HG02840 (cell line): ENCODE measurements around the gene CS.
A peak's percentile ranks its signal among the peaks of the same experiment; 100 is the strongest.
"Not testable (repeated sequence)": the region's sequence is repeated elsewhere in the genome, so short reads cannot be mapped to it uniquely, and the experiment has no call there.

Experiments
- ATAC-seq: cut with Tn5 transposase; IDR thresholded peaks from one replicate; pipeline ENCODE4 v1.9.1; 2021; ENCODE audit warnings: mild to moderate bottlenecking, moderate library complexity, moderate number of reproducible peaks; ENCODE audit not compliant: unreplicated experiment, low FRiP score

CS gene

GRCh38 chr12:56282579-56282978 lies 17.6 kb downstream of the CS start:
- ATAC-seq = no peak

- no peak for ATAC-seq
Observed at GRCh38 chr12:56282030-56282429, 18.1 kb downstream of the CS start.

GRCh38 chr12:56280849-56281248 lies 19.3 kb downstream of the CS start:
- no peak for ATAC-seq

DNA sequence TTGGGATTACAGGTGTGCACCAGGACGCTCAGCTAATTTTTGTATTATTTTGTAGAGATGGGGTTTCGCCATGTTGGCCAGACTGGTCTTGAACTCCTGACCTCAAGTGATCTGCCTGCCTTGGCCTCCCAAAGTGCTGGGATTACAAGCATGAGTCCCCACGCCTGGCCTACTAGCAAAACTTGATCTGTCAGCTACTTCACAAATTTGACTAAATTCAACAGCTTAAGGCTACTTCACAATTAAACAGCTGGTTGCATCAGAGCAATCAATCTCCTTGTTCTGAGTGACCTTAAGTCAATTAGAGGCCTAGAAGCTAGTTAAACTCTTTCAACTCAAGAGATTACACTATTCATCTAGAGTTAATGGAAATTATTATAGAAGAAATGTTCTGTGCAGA lies 21.2 kb downstream of the CS start:
- no peak for ATAC-seq

DNA sequence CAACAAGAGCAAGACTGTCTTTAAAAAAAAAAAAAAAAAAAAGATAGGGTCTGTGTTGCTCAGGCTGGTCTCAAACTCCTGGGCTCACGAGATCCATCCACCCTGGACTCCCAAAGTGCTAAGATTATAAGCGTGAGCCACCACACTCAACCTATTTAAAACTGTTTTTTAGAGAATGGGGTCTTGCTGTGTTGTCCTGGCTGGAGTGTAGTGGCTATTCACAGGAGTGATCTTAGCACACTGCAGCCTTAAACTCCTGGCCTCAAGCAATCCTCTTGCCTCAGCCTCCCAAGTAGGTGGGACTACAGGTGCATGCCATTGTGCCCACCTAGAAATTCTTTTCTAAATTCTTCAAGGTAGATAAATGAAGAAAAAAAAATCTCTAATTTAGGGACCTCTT lies 25.8 kb downstream of the CS start:
- no peak for ATAC-seq

DNA sequence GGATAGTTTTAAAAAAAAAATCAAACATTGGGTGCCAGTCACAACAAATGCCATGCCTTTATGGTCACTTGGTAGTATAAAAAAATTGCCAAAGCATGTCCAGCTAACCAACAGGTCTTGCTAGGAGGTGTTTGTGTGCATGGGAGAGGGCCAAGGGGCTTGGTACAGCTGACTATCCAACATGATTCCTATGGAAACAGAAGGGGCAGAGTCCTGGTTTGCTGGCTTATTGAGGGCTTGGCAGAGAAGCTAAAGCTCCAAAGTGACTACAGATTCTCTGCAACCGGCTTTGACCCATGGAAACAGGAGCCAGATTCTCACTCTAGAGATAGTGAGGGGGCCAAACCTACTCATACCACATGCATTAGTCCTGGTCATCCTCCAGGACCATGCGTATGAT lies 27.7 kb downstream of the CS start:
- not testable (repeated sequence) for ATAC-seq

- ATAC-seq = no peak
Observed at GRCh38 chr12:56271031-56271430, 29.1 kb downstream of the CS start.

GRCh38 chr12:56267443-56268071 lies 32.6 kb downstream of the CS start:
- ATAC-seq = no peak

DNA sequence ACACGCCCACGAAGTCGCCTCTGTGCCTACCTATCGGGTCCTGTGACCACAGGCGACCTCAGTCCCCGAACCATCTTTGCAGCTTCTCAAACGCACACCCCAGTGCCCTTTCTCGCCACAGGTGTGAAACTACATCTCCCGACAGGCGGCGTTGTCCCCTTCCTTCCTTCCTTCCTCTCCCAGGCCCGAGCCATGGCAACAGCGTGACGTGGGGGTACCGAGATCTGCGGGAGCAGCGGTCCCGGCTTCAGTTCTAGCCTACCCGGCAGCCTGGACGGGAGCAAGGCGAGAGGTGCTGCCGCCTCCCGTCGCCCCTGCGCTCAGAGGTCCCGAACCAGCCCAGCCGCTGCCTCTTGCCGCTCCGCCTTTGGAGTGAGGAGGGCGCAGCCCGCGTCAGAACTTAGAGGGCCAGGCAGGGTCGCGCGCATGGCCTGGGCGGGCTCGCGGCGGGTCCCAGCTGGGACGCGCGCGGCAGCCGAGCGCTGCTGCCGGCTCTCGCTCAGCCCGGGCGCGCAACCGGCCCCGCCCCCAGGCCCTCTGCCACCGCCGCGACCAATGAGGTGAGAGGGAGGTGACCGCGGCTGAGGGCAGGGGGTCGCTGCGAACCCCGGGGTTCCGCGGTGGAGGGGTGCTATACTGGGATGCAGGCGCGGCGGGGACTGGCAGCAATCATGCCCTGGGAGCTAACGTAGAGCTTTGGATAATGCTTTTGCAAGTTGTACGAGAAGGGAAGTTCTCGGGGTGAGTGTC lies 33.3 kb downstream of the CS start, which contains the start of gene COQ10A:
TSS of gene COQ10A (plus strand) at position 250 of the 750 bp plus-strand sequence. CDS start at position 427, 177 bp downstream.
- ATAC-seq = peak; percentile 90

DNA sequence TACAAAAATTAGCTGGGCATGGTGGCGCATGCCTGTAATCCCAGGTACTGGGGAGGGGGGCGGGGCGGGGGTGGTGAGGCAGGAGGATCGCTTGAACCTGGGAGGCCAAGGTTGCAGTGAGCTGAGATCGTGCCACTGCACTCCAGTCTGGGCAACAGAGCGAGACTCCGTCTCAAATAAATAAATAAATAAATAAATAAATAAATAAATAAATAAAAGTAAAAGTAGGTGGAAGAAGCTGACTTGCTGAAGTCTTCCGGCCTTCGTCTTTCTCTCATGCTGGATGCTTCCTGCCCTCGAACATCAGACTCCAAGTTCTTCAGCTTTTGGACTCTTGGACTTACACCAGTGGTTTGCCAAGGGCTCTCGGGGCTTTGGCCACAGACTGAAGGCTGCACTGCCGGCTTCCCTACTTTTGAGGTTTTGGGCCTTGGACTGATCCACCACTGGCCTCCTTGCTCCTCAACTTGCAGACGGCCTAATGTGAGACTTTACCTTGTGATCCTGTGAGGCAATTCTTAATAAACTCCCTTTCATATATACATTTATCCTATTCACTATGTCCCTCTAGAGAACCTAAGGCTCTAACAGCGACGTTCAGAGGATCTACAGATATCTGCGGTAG lies 34.0 kb downstream of the CS start:
- not testable (repeated sequence) for ATAC-seq

- not testable (repeated sequence) for ATAC-seq
Observed at GRCh38 chr12:56262955-56263354, 37.2 kb downstream of the CS start.

DNA sequence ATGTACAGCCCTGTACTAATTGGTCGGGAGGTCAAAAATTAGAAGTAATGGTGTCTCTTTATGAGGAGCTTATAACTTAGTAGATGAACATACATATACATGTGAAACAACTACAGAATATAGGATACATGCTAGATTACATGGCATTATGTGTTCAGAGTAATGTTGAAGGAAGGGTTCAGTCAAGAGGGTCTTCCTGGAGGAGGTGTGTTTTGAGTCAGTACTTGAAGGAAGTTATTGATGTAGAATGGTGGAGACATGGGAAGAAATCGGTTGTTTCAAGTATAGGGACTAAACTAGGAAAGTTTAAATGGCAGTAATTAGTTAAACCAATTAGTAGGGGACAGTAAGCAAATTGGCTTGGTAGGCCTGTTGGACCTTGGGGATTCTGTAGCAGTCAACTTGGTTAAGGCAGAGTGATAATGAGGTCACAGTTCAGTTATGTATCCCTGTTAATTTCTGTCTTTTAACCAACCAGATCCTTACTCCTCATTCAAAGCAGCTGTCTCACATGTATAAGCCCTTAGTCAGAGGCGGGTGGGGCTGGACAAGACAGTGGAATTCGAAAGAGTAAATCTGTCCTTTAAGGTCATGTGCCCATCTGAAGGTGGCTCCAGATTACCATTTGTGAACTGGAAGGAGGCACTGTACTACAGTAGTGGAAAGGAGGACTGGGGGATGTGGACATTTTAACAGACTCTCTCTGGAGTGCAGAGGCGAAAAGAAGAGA lies 38.5 kb downstream of the CS start:
- no peak for ATAC-seq

- no peak for ATAC-seq
Observed at GRCh38 chr12:56260921-56261320, 39.2 kb downstream of the CS start.

GRCh38 chr12:56260380-56260779 lies 39.8 kb downstream of the CS start:
- ATAC-seq = no peak

DNA sequence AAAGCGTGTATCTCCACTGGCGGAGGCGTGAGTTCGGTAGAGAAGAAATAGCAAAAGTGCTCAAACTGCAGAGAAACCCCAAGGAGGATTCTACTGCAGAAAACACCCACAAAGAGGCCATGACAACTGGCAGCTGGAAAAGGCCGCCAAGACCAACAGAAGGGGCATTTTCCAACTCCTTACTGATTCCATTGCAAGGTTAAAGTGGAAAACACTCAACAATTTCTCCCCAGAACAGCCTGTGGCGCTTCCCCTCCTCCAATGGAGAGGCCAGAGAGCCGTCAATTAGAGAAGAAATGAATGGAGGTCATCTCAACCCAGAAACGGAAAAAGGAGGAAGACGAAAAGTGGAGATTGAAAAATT lies 41.3 kb downstream of the CS start:
- no peak for ATAC-seq

DNA sequence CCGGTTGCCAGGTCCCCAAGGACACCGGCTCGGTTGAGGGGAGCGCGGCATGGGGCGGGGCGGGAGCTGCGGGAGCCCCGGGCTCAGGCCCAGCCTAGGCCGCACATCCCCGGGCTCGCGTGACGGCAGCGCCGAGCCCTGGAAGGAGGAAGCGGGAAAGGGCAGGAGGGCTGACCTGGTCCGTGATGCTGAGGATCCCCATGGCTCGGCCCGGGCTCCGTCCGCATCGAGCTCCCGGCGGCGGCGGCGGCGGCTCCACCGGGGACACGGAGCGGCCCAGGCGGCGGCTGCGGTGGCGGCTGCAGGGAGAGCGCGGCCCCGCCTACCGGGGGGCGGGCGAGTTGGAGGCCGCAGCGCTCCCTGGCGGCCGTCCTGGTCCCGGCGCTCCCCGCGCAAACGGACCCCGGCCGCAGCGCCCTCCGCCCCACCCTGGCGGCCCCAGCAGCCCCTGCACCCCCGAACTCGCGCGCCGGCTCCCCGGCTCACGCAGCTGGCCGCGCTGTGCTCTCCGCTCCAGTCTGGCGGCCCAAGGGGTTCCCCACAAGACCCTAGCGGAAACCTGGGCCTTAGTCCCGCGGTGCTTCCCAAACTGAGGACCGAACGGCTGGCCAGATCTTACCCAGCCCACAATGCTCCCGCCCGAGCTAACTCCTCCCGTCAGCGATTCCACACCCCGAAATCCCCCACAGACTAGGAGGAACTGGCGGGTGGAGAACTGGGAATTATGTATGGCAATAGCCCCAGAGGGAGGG lies 41.9 kb downstream of the CS start, which contains the start of gene ANKRD52:
TSS of gene ANKRD52 (minus strand) at position 317 of the 752 bp plus-strand sequence. CDS start at position 202, 115 bp downstream.
- peak; percentile 84 for ATAC-seq

DNA sequence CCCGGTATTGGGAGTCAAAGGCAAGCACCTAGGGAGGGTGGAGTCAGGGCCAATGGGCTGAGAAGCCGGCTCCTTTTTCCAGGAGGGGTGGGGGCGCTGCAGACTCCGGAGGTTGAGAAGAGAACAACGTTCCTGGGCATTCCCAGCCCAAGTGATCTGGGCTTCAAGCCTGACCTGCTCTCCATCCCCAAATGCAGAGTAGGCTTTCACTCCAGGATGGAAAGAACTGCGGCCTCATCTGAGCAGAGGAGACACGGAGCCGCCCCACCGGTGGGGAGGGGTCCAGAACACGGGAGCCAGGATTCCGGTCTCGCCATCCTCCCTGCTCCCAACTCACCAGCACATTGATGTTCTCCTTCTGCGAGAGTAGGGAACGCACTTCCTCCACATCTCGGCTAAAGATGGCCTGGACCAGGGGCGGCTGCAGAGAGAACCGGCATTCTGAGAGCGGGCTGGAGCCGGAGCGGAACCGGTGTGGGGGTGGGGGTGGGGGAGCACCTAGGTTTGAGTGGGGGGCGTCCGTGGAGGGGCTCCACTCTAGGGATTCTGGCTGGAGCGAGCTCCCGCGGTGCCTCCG lies 42.6 kb downstream of the CS start:
- peak; percentile 14 for ATAC-seq

GRCh38 chr12:56257071-56257470 lies 43.1 kb downstream of the CS start:
- no peak for ATAC-seq

DNA sequence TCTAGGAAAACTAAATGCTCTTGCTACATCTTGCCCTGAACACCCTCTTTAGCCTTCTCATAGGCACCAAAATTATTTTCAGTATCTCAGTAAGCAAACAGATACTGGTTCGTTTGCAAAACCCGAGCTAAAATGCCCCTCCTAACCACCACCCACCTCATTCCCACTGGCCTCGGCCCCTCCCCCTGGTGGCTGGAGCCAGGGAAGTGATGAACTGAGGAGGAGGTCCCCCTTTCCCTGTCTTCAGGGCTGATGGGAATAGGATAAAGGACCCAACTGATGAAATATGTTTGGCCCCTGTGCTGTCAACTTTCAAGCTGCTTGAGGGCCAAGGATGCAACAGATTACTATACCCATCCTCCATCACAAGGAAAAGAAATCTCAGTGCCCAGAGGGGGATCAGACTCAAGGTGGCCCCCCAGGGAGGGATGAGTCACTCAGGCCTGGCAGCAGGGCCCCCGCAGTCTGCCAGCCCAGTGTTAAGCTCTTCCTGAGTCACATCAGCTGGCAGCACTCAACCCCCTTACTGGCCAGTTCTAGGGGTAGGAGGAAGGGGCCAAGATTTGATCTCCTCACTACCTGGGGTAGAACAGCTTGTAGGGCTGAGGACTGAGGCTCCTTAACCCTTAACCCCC lies 43.7 kb downstream of the CS start:
- no peak for ATAC-seq
